HCT116 (cell line): ENCODE data around the gene RAB8A. TPM values are rescaled to one million over a fixed set of nuclear protein-coding genes. Genes with fewer than 3 reads are reported as not detected.

Experiments
- ATAC-seq: fragments of 200-7000 bp; cut with Tn5 transposase; 2 replicates; pipeline ENCODE4 v1.9.1; 2020; ENCODE audit warnings: mild to moderate bottlenecking, moderate library complexity
- BruUV-seq: library from RNA; stranded (reverse); fragments of 400-500 nt; replicated peaks from 2 replicates; lab custom pipeline; 2021; lab: Mats Ljungman, UMichigan
- CTCF ChIA-PET: fragments of 300-600 bp; sonication (Branson Sonifier 250); formaldehyde crosslinking; loops from one replicate; lab custom pipeline; 2021; ENCODE audit warnings: antibody characterized with exemption; lab: Charles Lee
- POLR2A ChIA-PET: fragments of 300-600, 350-600 bp; sonication (Branson Sonifier 250); formaldehyde crosslinking; loops from one replicate; lab custom pipeline; 2021; ENCODE audit warnings: antibody characterized with exemption; lab: Charles Lee
- RAD21 ChIA-PET, 2 experiments: fragments of 300-600 bp; sonication (Branson Sonifier 250); formaldehyde crosslinking; loops; one replicate each; lab custom pipeline; 2023; ENCODE audit warnings: low total read pairs in 2 of 2; ENCODE audit not compliant: uncharacterized antibody in 2 of 2, unreplicated experiment in 2 of 2, low non-redundant PET in 1 of 2; lab: Charles Lee
- DNase-seq: peaks from one replicate; pipeline ENCODE4 v3.0.0-alpha.2; 2010; ENCODE audit warnings: low read depth, low spot score
- H2AFZ ChIP-seq: fragments of 200-600 bp; shearing (Covaris generic), sonication (generic); 2 replicates; pipeline ENCODE4 v1.6.1; 2017; ENCODE audit warnings: low read depth, mixed run types, mixed read lengths, antibody characterized with exemption, low read length; ENCODE audit not compliant: poor library complexity, severe bottlenecking
- H3K27ac ChIP-seq: 2 replicates; pipeline ENCODE4 v1.5.1; 2012; ENCODE audit warnings: low read depth, low read length
- H3K27me3 ChIP-seq: fragments of 200-600 bp; sonication (generic); 2 replicates; pipeline ENCODE4 v1.6.1; 2016; ENCODE audit warnings: mixed run types, low read length, mixed read lengths; ENCODE audit not compliant: insufficient read depth
- H3K36me3 ChIP-seq, 2 experiments: fragments of 200-500 bp in 1 of 2; fragments of 200-600 bp in 1 of 2; sonication (Bioruptor generic) in 1 of 2; sonication (generic) in 1 of 2; 2 replicates each; pipeline versions ENCODE4 v1.5.1 to v1.6.1; 2014 to 2016; ENCODE audit warnings: low read length in 2 of 2, inconsistent platforms in 1 of 2, mixed read lengths in 1 of 2, mixed run types in 1 of 2; ENCODE audit not compliant: insufficient read depth in 2 of 2, control insufficient read depth in 1 of 2
- H3K4me1 ChIP-seq, 2 experiments: fragments of 200-600 bp in 1 of 2; sonication (generic) in 1 of 2; 2 replicates each; pipeline versions ENCODE4 v1.5.1 to v1.6.1; 2012 to 2017; ENCODE audit warnings: low read length in 2 of 2, inconsistent platforms in 1 of 2, mild to moderate bottlenecking in 1 of 2, mixed read lengths in 1 of 2, mixed run types in 1 of 2, moderate library complexity in 1 of 2; ENCODE audit not compliant: insufficient read depth in 2 of 2, control insufficient read depth in 1 of 2
- H3K4me2 ChIP-seq: fragments of 200-600 bp; sonication (generic); 2 replicates; pipeline ENCODE4 v1.6.1; 2017; ENCODE audit warnings: mixed run types, low read length, mixed read lengths
- H3K4me3 ChIP-seq, 2 experiments: fragments of 200-600 bp in 1 of 2; sonication (generic) in 1 of 2; replicated peaks in 1 of 2; 2 replicates each; pipeline ENCODE4 v1.5.1; 2011 to 2016; ENCODE audit warnings: low read length in 2 of 2, control low read depth in 1 of 2, low read depth in 1 of 2, mild to moderate bottlenecking in 1 of 2, mixed read lengths in 1 of 2, mixed run types in 1 of 2
- H3K79me2 ChIP-seq: fragments of 200-600 bp; sonication (generic); 2 replicates; pipeline ENCODE4 v1.6.1; 2017; ENCODE audit warnings: mild to moderate bottlenecking, mixed run types, low read length, moderate library complexity, mixed read lengths; ENCODE audit not compliant: insufficient read depth
- H3K9ac ChIP-seq: fragments of 200-600 bp; sonication (generic); 2 replicates; pipeline ENCODE4 v1.6.1; 2016; ENCODE audit warnings: low read length, mixed read lengths
- H3K9me2 ChIP-seq: fragments of 200-600 bp; sonication (generic), shearing (Covaris generic); 2 replicates; pipeline ENCODE4 v1.6.1; 2017; ENCODE audit warnings: mixed run types, mild to moderate bottlenecking, moderate library complexity; ENCODE audit not compliant: insufficient read depth
- H3K9me3 ChIP-seq, 2 experiments: fragments of 200-500 bp in 1 of 2; fragments of 200-600 bp in 1 of 2; sonication (Bioruptor generic) in 1 of 2; sonication (generic) in 1 of 2; 2 replicates each; pipeline ENCODE4 v1.6.1; 2014 to 2017; ENCODE audit warnings: low read length in 2 of 2, mixed read lengths in 2 of 2, inconsistent platforms in 1 of 2, low read depth in 1 of 2, mild to moderate bottlenecking in 1 of 2, mixed run types in 1 of 2, moderate library complexity in 1 of 2; ENCODE audit not compliant: control insufficient read depth in 1 of 2, insufficient read depth in 1 of 2
- H4K20me1 ChIP-seq: fragments of 200-600 bp; sonication (generic), shearing (Covaris generic); 2 replicates; pipeline ENCODE4 v1.6.1; 2017; ENCODE audit warnings: mixed run types, mild to moderate bottlenecking, moderate library complexity; ENCODE audit not compliant: insufficient read depth
- ATF3 ChIP-seq: IDR thresholded peaks from 2 replicates; pipeline ENCODE4 v1.6.1; 2012
- CBX3 ChIP-seq: IDR thresholded peaks from 2 replicates; pipeline ENCODE4 v1.6.1; 2012; ENCODE audit warnings: low read depth
- CEBPB ChIP-seq: IDR thresholded peaks from 2 replicates; pipeline ENCODE4 v1.6.1; 2012; ENCODE audit warnings: low read depth
- CTCF ChIP-seq, 3 experiments: fragments of 200-600 bp in 1 of 3; sonication (generic) in 1 of 3; IDR thresholded peaks in 2 of 3; conservative IDR thresholded peaks in 1 of 3; 2 replicates each; pipeline ENCODE4 v1.5.1; 2012 to 2017; ENCODE audit warnings: low read depth in 2 of 3, low read length in 2 of 3, antibody characterized with exemption in 1 of 3, borderline replicate concordance in 1 of 3, control low read depth in 1 of 3, mild to moderate bottlenecking in 1 of 3, mixed read lengths in 1 of 3, mixed run types in 1 of 3, moderate library complexity in 1 of 3; ENCODE audit not compliant: insufficient read depth in 1 of 3
- ELF1 ChIP-seq: IDR thresholded peaks from 2 replicates; pipeline ENCODE4 v1.6.1; 2012; ENCODE audit warnings: low read depth, borderline replicate concordance
- EZH2 ChIP-seq: fragments of 200-600 bp; sonication (generic); IDR thresholded peaks from 2 replicates; pipeline ENCODE4 v1.6.1; 2017; ENCODE audit warnings: antibody characterized with exemption, mixed run types
- EZH2phosphoT487 ChIP-seq: fragments of 200-600 bp; IDR thresholded peaks from 2 replicates; pipeline ENCODE4 v1.6.1; 2018; ENCODE audit warnings: antibody characterized with exemption, borderline replicate concordance
- FOSL1 ChIP-seq: IDR thresholded peaks from 2 replicates; pipeline ENCODE4 v1.6.1; 2012; ENCODE audit warnings: low read depth
- POLR2A ChIP-seq: IDR thresholded peaks from 2 replicates; pipeline ENCODE4 v1.7.0; 2011; ENCODE audit warnings: borderline replicate concordance; ENCODE audit not compliant: insufficient read depth, insufficient read length; ENCODE audit errors: extremely low read depth
- POLR2AphosphoS5 ChIP-seq: IDR thresholded peaks from 2 replicates; pipeline ENCODE4 v1.6.1; 2011; ENCODE audit warnings: mild to moderate bottlenecking, low read depth, low read length, moderate library complexity
- SIN3A ChIP-seq: IDR thresholded peaks from 2 replicates; pipeline ENCODE4 v1.6.1; 2012; ENCODE audit warnings: low read depth
- SP1 ChIP-seq: IDR thresholded peaks from 2 replicates; pipeline ENCODE4 v1.6.1; 2012; ENCODE audit warnings: low read depth
- SRF ChIP-seq: IDR thresholded peaks from 2 replicates; pipeline ENCODE4 v1.6.1; 2012; ENCODE audit warnings: low read depth
- TCF7L2 ChIP-seq: IDR thresholded peaks from 2 replicates; pipeline ENCODE4 v1.7.0; 2011; ENCODE audit warnings: borderline replicate concordance, inconsistent platforms; ENCODE audit not compliant: insufficient read depth, insufficient read length; ENCODE audit errors: extremely low read depth
- YY1 ChIP-seq: IDR thresholded peaks from 2 replicates; pipeline ENCODE4 v1.6.1; 2011; ENCODE audit warnings: low read length, low read depth, moderate library complexity, mild to moderate bottlenecking; ENCODE audit not compliant: insufficient replicate concordance; ENCODE audit errors: extremely low read depth
- ZFX ChIP-seq: fragments of 450-650 bp; IDR thresholded peaks from 2 replicates; pipeline ENCODE4 v1.6.1; 2017
- intact Hi-C: fragments of 100-400 bp; cut with micrococcal nuclease; formaldehyde crosslinking; loops from 2 replicates; pipeline ENCODE4 v1.10.0; 2022
- total RNA-seq: library from RNA; stranded (reverse); gene quantifications from one replicate; pipeline ENCODE4 v1.2.1, GENCODE V29; 2021; ENCODE audit not compliant: unreplicated experiment

RAB8A gene
- total RNA-seq, 1 experiment from 2014 or later = 116 TPM

GRCh38 chr19:16096280-16096855 lies 15.3 kb upstream of the RAB8A start:
- H3K36me3 ChIP-seq = peaks cover 44 to 68% of the 10 kb centered on the region in 2 experiments
- H3K27ac ChIP-seq = no peak overlapping the region
- no peak overlapping the region for H3K9ac ChIP-seq
- TF ChIP-seq TCF7L2 = no peak
- TF ChIP-seq EZH2phosphoT487 = no peak
- TF ChIP-seq CTCF (IDR thresholded peaks at IDR 0.05 in 2 of 3, conservative IDR thresholded peaks at IDR 0.05 in 1 of 3; ENCODE audit: borderline replicate concordance in 1 of 3, insufficient read depth in 1 of 3, low read depth in 2 of 3, low read length in 2 of 3) = no peak
- no peak for TF ChIP-seq ELF1
- TF ChIP-seq EZH2 = no peak
- no peak for TF ChIP-seq FOSL1
- no peak for TF ChIP-seq SP1
- TF ChIP-seq YY1 = no peak
- TF ChIP-seq ZFX = no peak
- TF ChIP-seq SRF = no peak
- TF ChIP-seq POLR2AphosphoS5 = no peak
- no peak for TF ChIP-seq CBX3
- TF ChIP-seq CEBPB = no peak
- TF ChIP-seq POLR2A = no peak
- TF ChIP-seq ATF3 = no peak
- no peak for TF ChIP-seq SIN3A
- H4K20me1 ChIP-seq = no peaks in the 10 kb centered on the region
- peaks cover 7 to 15% of the 10 kb centered on the region in 2 experiments; a peak in 3 of 4 replicates for H3K4me1 ChIP-seq
- intact Hi-C loops = no loop called here
- BruUV-seq = no TSS peak
- no peaks in the 10 kb centered on the region for H3K9me3 ChIP-seq
- H2AFZ ChIP-seq = no peak overlapping the region
- RAD21 ChIA-PET = no interaction called here
- no peak overlapping the region for H3K4me3 ChIP-seq
- H3K79me2 ChIP-seq = peaks cover 14% of the 10 kb centered on the region; the same call in 1 of the 2 replicates
- CTCF ChIA-PET = interaction anchor here (0.6 kb wide), 1 partner anchor 19 kb away, joined by 3 read pairs; no protein-coding TSS in a partner anchor
- DNase-seq = no peak
- POLR2A ChIA-PET = interaction anchor here (0.6 to 1.4 kb wide), 3 partner anchors 11 to 1186 kb away, joined by 3 to 5 read pairs (median 3); no protein-coding TSS in a partner anchor
- no peak overlapping the region for H3K4me2 ChIP-seq
- no peak for ATAC-seq
- H3K9me2 ChIP-seq = no peaks in the 10 kb centered on the region
- H3K27me3 ChIP-seq = no peaks in the 10 kb centered on the region
